GM10266 (cell line): ENCODE data around the gene FBXO27.
"Not testable (repeated sequence)": the region's sequence is repeated elsewhere in the genome, so short reads cannot be mapped to it uniquely, and the experiment has no call there.

Experiments
- DNase-seq: peaks from one replicate; pipeline ENCODE4 v3.0.0; 2012; ENCODE audit errors: extremely low spot score
- CTCF ChIP-seq: IDR thresholded peaks from 2 replicates; pipeline ENCODE4 v1.5.1; 2012; ENCODE audit warnings: mild to moderate bottlenecking, low read depth; ENCODE audit not compliant: control insufficient read depth, insufficient read depth; ENCODE audit errors: missing control alignments

The FBXO27 gene

DNA sequence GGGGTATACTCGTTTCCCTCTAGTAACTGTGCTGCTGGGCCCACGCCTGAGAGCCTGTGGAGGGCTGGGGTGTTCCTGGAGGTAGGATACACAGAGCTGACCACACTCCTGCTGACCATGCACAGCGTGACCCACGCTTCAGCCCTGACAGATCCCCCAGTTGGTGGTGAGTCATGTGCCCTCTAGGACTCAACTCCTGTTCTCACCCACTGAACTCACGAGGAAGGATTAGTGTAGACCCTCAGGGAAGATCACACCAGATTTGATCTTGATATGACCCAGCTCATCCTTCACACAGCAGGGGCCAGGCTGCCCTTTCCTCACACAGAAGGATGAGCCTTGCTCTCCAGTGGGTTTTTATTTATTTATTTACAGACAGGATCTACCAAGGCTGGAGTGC is 38.5 kb upstream of the FBXO27 start:
- no peak for DNase-seq

DNA sequence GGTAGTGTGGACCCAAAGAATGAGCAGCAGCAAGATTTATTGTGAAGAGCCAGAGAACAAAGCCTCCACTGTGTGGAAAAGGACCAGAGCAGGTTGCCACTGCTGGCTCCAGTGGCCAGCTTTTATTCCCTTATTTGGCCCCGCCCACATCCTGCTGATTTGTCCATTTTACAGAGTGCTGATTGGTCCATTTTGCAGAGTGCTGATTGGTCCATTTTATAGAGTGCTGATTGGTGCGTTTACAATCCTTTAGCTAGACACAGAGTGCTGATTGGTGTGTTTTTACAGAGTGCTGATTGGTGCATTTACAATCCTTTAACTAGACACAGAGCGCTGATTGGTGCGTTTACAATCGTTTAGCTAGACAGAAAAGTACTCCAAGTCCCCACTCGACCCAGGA is 35.9 kb upstream of the FBXO27 start:
- DNase-seq, result not testable (repeated sequence)

More for the DNA sequence above, 38.5 kb upstream of the FBXO27 start:
- TF ChIP-seq CTCF, result no peak

- no peak for DNase-seq
- TF ChIP-seq CTCF, result no peak
These were observed 34.8 kb upstream of the FBXO27 start for GRCh38 chr19:39067104-39067503.

DNA sequence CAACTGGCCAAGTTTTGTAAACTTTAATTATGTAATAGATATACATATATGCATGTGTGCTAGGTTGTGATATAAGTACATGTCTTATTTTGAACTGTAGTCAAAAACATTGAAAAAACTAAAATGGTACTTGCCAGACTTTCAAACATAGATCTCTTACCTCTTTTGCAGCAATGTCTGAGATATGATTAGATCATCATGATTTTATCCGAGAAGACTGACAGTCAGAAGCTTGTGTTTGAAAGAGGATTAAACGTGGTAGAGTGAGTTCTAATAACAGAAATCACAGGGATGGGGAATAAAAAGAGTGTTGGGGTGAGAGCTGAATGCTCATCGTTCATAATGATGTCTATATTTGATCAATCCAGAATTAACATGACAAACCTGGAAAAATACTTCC is 33.6 kb upstream of the FBXO27 start:
- no peak for TF ChIP-seq CTCF
- no peak for DNase-seq

- DNase-seq, result no peak
- TF ChIP-seq CTCF, result no peak
These were observed 32.1 kb upstream of the FBXO27 start for GRCh38 chr19:39064405-39064804.

GRCh38 chr19:39060171-39060570 is 27.8 kb upstream of the FBXO27 start:
- no peak for DNase-seq
- TF ChIP-seq CTCF, result no peak

GRCh38 chr19:39059302-39059701 is 27.0 kb upstream of the FBXO27 start:
- no peak for TF ChIP-seq CTCF
- no peak for DNase-seq

GRCh38 chr19:39057615-39058014 is 25.3 kb upstream of the FBXO27 start:
- no peak for TF ChIP-seq CTCF
- DNase-seq, result no peak
